HG02870 (cell line): ENCODE measurements around the gene ATG3.
"Not testable (repeated sequence)": the region's sequence is repeated elsewhere in the genome, so short reads cannot be mapped to it uniquely, and the experiment has no call there.

ENCODE experiments used
- ATAC-seq: cut with Tn5 transposase; IDR thresholded peaks from one replicate; pipeline ENCODE4 v1.9.1; 2021; ENCODE audit warnings: mild to moderate bottlenecking, moderate library complexity; ENCODE audit not compliant: unreplicated experiment

The ATG3 gene

GRCh38 chr3:112503304-112503972 is 58.3 kb downstream of the ATG3 start:
- no peak for ATAC-seq

GRCh38 chr3:112500621-112501020 is 61.1 kb downstream of the ATG3 start:
- no peak for ATAC-seq

DNA sequence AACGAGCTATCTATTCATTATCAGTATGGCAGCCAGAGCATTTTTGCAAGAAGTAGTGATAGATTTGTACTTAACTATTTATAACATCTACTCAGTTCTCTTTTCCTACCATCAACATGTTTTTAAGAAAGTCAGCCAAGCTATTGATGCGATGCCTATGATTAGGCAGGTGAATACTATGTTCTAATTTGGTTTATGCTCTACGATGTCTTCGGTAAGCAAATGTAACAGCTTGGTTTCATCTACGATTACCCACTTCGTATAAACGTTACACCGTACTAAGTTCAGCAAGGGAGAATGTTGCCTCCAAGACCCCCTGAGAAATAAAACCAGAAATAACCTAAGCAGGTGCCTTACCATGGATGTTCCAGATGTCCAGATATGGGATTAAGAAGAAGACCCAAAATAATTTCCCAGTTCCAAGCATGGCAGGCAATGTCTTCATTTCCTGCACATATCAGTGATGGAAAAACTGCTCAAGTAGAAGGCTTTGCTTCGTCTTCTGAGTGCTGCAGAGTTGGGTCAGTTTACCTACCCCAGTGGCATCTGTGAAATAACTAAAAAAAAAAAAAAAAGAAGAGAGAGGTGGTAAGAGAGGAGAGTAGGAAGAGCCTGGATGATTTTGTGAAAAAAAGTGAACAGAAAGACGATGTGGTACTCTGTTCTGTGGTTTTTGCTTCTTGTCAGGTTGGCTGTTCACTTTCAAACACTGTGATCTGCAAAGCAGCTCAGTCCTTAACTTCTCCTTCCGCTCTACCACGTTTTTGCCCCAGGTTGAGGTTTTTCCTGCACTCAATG is 62.6 kb downstream of the ATG3 start, which contains the start of gene BTLA:
BTLA (minus strand) TSS at position 559 of the 798 bp plus-strand sequence; CDS start at position 445, 114 bp downstream.
- ATAC-seq: peak; percentile 54

DNA sequence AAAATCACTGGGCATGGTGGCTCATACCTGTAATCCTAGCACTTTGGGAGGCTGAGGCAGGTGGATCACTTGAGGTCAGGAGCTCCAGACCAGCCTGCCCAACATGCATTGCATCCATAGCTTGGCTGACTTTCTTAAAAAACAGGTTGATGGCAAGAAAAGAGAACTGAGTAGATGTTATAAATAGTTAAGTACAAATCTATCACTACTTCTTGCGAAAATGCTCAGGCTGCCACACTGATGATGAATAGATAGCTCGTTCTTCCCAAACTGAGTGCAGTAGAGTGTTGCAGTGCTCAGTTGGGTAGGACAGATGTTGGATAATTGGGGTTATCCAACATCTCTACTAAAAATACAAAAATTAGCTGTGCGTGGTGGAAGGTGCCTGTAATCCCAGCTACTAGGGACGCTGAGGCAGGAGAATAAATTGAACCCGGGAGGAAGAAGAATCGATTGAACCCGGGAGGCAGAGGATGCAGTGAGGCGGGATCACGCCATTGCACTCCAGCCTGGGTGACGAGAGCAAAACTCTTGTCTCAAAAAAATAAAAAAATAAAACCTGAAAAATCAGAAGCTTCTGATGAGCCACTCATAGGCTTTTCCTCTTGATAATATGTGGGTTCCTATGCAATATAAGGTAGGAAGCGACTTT is 63.7 kb downstream of the ATG3 start:
- no peak for ATAC-seq

DNA sequence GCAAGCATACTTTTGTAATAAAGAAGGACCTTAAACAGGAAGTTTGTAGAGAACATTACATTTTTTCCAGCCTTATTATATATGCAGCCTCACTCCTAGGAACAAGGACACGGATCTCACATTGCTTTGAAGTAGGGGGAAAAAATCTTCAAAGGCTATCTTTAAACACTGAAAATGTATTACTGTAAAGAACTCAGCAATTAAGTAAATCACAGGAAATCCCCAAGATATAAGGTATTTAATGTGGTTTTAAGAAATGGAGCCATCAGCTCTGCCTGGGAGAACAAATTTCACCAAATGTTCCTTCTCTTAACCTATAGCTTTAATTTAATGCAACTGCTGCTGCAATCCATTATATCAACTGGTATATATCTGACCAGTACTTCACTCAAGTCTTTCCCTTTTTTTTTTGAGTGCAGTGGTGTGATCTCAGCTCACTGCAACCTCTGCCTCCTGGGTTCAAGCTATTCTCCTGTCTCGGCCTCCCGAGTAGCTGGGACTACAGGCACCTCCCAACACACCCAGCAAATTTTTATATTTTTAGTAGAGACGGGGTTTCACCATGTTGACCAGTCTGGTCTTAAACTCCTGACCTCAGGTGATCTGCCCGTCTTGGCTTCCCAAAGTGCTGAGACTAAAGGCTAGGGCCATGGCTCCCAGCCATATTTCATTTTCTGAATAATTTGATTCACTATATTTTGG is 65.2 kb downstream of the ATG3 start:
- no peak for ATAC-seq

- ATAC-seq: not testable (repeated sequence)
Observed at GRCh38 chr3:112494448-112494767, 67.4 kb downstream of the ATG3 start.

- no peak for ATAC-seq
Observed at GRCh38 chr3:112492124-112492523, 69.6 kb downstream of the ATG3 start.

DNA sequence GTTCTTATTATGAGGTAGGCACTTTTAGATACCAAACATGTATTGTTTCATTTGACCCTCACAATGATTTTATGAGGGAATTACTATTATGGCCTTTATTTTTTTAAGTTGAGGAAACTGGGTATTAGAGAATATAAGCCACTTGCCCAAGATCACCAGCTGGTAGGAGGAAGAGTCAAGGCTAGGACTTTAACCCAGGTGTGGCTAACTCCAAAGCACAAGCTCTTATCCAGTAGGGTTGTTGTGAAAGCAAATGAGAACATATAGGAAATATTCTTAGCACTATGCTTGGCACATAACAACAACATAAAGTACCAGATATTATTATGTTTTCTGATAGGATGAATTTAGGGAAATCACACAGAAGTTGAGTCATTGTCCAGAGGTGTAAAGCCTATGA is 70.4 kb downstream of the ATG3 start:
- ATAC-seq: no peak

- ATAC-seq: peak; percentile 71
Observed at GRCh38 chr3:112489674-112490479, 71.9 kb downstream of the ATG3 start.

GRCh38 chr3:112486811-112487505 is 74.8 kb downstream of the ATG3 start:
- ATAC-seq: no peak

GRCh38 chr3:112484352-112484751 is 77.4 kb downstream of the ATG3 start:
- ATAC-seq: no peak

- peak; percentile 60 for ATAC-seq
Observed at GRCh38 chr3:112482675-112483074, 79.1 kb downstream of the ATG3 start.
